Endodermal cell (in vitro differentiated cells): ENCODE measurements around the gene RUNX2. TPM values are rescaled to one million over a fixed set of nuclear protein-coding genes. Genes with fewer than 3 reads are reported as not detected.

Source experiments
- DNase-seq: peaks from one replicate; pipeline ENCODE4 v3.0.0-alpha.2; 2017
- H3K27ac ChIP-seq: 2 replicates; pipeline ENCODE4 v1.5.1; 2013; ENCODE audit warnings: mild to moderate bottlenecking, low read depth, low read length, moderate library complexity
- H3K27me3 ChIP-seq: 2 replicates; pipeline ENCODE4 v1.6.1; 2013; ENCODE audit warnings: mild to moderate bottlenecking, low read length, moderate library complexity; ENCODE audit not compliant: insufficient read depth, control insufficient read depth, poor library complexity, severe bottlenecking
- H3K36me3 ChIP-seq: 2 replicates; pipeline ENCODE4 v1.7.0; 2013; ENCODE audit warnings: mild to moderate bottlenecking, low read length, moderate library complexity; ENCODE audit not compliant: control insufficient read depth, insufficient read depth
- H3K4me1 ChIP-seq: one replicate; pipeline ENCODE4 v1.7.0; 2013; ENCODE audit warnings: low read length; ENCODE audit not compliant: control insufficient read depth, insufficient read depth
- H3K4me3 ChIP-seq: 2 replicates; pipeline ENCODE4 v1.5.1; 2013; ENCODE audit warnings: mild to moderate bottlenecking, low read length, moderate library complexity
- H3K9ac ChIP-seq: 2 replicates; pipeline ENCODE4 v1.6.1; 2013; ENCODE audit warnings: mild to moderate bottlenecking, low read length, moderate library complexity; ENCODE audit not compliant: poor library complexity, severe bottlenecking; ENCODE audit errors: extremely low read depth
- H3K9me3 ChIP-seq: 2 replicates; pipeline ENCODE4 v1.6.1; 2013; ENCODE audit warnings: mild to moderate bottlenecking, low read length, moderate library complexity; ENCODE audit not compliant: control insufficient read depth
- H3K27ac Mint-ChIP-seq: 2 replicates; pipeline ENCODE4 v1.8.0; 2020; ENCODE audit warnings: mixed read lengths
- H3K27me3 Mint-ChIP-seq: 2 replicates; pipeline ENCODE4 v1.8.0; 2021; ENCODE audit warnings: mild to moderate bottlenecking, mixed read lengths; ENCODE audit not compliant: insufficient read depth
- H3K36me3 Mint-ChIP-seq: 2 replicates; pipeline ENCODE4 v1.8.0; 2020; ENCODE audit warnings: low read depth, mixed read lengths
- H3K4me1 Mint-ChIP-seq: 2 replicates; pipeline ENCODE4 v1.8.0; 2020; ENCODE audit warnings: mixed read lengths
- H3K4me3 Mint-ChIP-seq: 2 replicates; pipeline ENCODE4 v1.8.0; 2020; ENCODE audit warnings: mild to moderate bottlenecking, moderate library complexity, mixed read lengths
- H3K9me3 Mint-ChIP-seq: 2 replicates; pipeline ENCODE4 v1.8.0; 2020; ENCODE audit warnings: mild to moderate bottlenecking, mixed read lengths
- WGBS, 2 experiments: methylation state at CpG; one replicate each; pipeline versions ENCODE4 v1.1.5 to v1.1.7; 2013; ENCODE audit warnings: missing lambda C conversion rate in 2 of 2, mixed read lengths in 1 of 2; ENCODE audit not compliant: insufficient coverage in 1 of 2, insufficient read length in 1 of 2; 5-methylcytosine and 5-hydroxymethylcytosine counted together
- total RNA-seq, 2 donors: library from RNA; stranded (reverse); fragmentation: NEBNext Ultra II Directional in 1 of 2; extraction: Animal tissue kit (Norgen Biotek cat#: 25700) in 1 of 2; gene quantifications; 2 replicates in 1 of 2; 3 replicates in 1 of 2; pipeline ENCODE4 v1.2.1, GENCODE V29; 2021
- TF ChIP-seq, protein P1 (sequence below): fragments of 200-600 bp; sonication (generic); conservative IDR thresholded peaks from 2 replicates; pipeline ENCODE4 v1.5.0; 2021; ENCODE audit warnings: antibody characterized with exemption, mild to moderate bottlenecking

RUNX2 gene
- total RNA-seq, 2 donors from 2014 or later = 0.18 to 0.26 TPM

DNA sequence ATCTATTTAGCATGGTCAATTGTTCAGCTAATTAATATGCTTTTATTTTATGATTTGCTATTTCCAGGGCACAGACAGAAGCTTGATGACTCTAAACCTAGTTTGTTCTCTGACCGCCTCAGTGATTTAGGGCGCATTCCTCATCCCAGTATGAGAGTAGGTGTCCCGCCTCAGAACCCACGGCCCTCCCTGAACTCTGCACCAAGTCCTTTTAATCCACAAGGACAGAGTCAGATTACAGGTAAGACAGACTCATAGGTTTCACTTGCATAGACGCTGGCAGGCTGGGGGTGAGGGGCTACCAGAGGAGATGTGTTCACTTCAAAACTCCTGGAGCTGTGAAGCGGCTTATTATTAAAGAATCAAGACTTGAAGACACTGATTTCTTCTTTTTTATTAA lies 163.7 kb downstream of the RUNX2 start:
- Histone ChIP-seq H3K36me3 (no peaks in the 10 kb centered on the region), H3K4me3 (no peak overlapping the region), H3K27ac (no peak overlapping the region), H3K9ac (no peak overlapping the region), H3K4me1 (no peaks in the 10 kb centered on the region), H3K27me3 (no peaks in the 10 kb centered on the region), H3K9me3 (no peaks in the 10 kb centered on the region)
- Mint-ChIP-seq H3K4me1 (peaks cover 10% of the 10 kb centered on the region), H3K27ac (no peak overlapping the region), H3K4me3 (no peak overlapping the region), H3K27me3 (no peaks in the 10 kb centered on the region), H3K36me3 (no peaks in the 10 kb centered on the region), H3K9me3 (no peaks in the 10 kb centered on the region)
- TF ChIP-seq, protein P1, sequence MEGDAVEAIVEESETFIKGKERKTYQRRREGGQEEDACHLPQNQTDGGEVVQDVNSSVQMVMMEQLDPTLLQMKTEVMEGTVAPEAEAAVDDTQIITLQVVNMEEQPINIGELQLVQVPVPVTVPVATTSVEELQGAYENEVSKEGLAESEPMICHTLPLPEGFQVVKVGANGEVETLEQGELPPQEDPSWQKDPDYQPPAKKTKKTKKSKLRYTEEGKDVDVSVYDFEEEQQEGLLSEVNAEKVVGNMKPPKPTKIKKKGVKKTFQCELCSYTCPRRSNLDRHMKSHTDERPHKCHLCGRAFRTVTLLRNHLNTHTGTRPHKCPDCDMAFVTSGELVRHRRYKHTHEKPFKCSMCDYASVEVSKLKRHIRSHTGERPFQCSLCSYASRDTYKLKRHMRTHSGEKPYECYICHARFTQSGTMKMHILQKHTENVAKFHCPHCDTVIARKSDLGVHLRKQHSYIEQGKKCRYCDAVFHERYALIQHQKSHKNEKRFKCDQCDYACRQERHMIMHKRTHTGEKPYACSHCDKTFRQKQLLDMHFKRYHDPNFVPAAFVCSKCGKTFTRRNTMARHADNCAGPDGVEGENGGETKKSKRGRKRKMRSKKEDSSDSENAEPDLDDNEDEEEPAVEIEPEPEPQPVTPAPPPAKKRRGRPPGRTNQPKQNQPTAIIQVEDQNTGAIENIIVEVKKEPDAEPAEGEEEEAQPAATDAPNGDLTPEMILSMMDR = no peak
- DNase-seq = peak; percentile 45
- 60 to 92% methylated on average over 1 to 6 of the region's 6 CpGs for WGBS, 2 experiments

DNA sequence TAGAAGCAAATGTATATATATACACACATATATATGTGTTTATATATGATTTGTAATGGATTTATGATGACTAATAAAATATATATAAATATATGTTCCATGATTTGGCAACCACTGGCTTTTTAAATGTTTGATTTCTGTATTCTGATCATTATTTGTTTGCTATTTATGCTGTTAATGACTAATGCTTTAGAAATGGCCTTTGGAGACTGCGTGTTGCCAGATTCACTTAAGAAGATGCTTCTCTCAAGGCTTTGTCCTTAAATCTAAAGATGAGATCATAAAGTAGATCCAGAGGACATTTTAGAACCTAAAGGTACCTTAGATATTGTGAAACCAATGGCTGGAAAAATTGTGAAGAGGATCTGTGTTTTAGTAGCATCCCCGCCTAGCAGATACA lies 165.6 kb downstream of the RUNX2 start:
- H3K4me1 Mint-ChIP-seq = peaks cover 10% of the 10 kb centered on the region
- Histone ChIP-seq H3K4me3 (no peak overlapping the region), H3K36me3 (no peaks in the 10 kb centered on the region), H3K27ac (no peak overlapping the region), H3K27me3 (no peaks in the 10 kb centered on the region), H3K4me1 (no peaks in the 10 kb centered on the region), H3K9ac (no peak overlapping the region), H3K9me3 (no peaks in the 10 kb centered on the region)
- no peaks in the 10 kb centered on the region for H3K27me3 Mint-ChIP-seq
- no peak overlapping the region for H3K4me3 Mint-ChIP-seq
- WGBS, 2 experiments = 89 to 100% methylated on average over 1 to 2 of the region's 2 CpGs
- H3K36me3 Mint-ChIP-seq = no peaks in the 10 kb centered on the region
- DNase-seq = no peak
- TF ChIP-seq, protein P1 = no peak
- no peak overlapping the region for H3K27ac Mint-ChIP-seq
- H3K9me3 Mint-ChIP-seq = no peaks in the 10 kb centered on the region

DNA sequence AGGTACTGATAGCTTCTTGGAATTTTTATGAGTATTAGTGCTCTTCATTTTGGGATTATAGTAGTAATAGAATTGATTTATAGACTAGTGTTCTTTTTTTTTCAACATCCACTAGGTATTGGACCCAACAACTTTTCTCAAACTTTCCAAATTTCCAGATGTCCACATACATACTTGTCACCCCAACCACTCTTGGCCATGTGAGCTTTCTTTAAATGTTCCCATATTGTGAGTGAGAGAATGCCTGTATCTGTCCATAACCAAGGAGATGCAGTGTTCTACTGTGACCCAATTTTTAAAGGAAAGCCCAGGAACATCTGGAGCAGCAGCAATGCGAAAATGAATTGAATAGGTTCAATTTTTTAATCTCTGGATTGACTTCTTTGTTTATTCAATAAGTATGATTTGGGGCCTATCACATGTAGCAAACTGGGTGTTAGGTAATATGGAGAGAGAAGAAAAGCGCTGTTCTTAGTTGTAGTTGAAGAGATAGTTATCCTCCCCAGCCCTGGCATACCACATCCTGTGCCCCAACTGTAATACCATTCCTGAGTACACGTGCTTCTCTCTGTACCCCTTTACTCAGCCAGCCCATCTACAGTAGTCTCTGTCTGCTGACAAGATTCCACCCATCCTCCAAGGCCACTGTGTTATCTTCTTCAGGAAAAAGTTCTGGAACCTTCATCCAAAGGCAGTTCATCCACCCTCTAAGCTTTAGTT lies 166.4 kb downstream of the RUNX2 start:
- Mint-ChIP-seq H3K9me3 (no peaks in the 10 kb centered on the region), H3K27ac (no peak overlapping the region), H3K27me3 (no peaks in the 10 kb centered on the region), H3K36me3 (no peaks in the 10 kb centered on the region), H3K4me1 (peaks cover 8% of the 10 kb centered on the region), H3K4me3 (no peak overlapping the region)
- WGBS, 2 experiments = 80 to 88% methylated on average over 2 of the region's 3 CpGs
- Histone ChIP-seq H3K9me3 (no peaks in the 10 kb centered on the region), H3K4me3 (no peak overlapping the region), H3K27ac (no peak overlapping the region), H3K36me3 (no peaks in the 10 kb centered on the region), H3K27me3 (no peaks in the 10 kb centered on the region), H3K4me1 (no peaks in the 10 kb centered on the region), H3K9ac (no peak overlapping the region)
- no peak for DNase-seq
- TF ChIP-seq, protein P1 = no peak
